Neural progenitor cell (in vitro differentiated cells): Measurements from ENCODE around the gene AFF1.

Experiments
- CTCF ChIP-seq: fragments of 200-600 bp; sonication (generic); IDR thresholded peaks from 2 replicates; pipeline ENCODE4 v1.5.1; 2017; ENCODE audit warnings: antibody characterized with exemption, mild to moderate bottlenecking
- EZH2phosphoT487 ChIP-seq: fragments of 200-600 bp; sonication (generic); IDR thresholded peaks from 2 replicates; pipeline ENCODE4 v1.6.1; 2017; ENCODE audit warnings: antibody characterized with exemption

GRCh38 chr4:87071401-87071800 is 136.6 kb downstream of the AFF1 start:
- TF ChIP-seq CTCF (no peak), EZH2phosphoT487 (no peak)
